HG02981 (cell line): ENCODE results near the gene GALNT2.
A peak's percentile ranks its signal among the peaks of the same experiment; 100 is the strongest.

Source experiments
- ATAC-seq: cut with Tn5 transposase; IDR thresholded peaks from one replicate; pipeline ENCODE4 v1.9.1; 2021; ENCODE audit warnings: mild to moderate bottlenecking, moderate library complexity; ENCODE audit not compliant: unreplicated experiment

The GALNT2 gene

DNA sequence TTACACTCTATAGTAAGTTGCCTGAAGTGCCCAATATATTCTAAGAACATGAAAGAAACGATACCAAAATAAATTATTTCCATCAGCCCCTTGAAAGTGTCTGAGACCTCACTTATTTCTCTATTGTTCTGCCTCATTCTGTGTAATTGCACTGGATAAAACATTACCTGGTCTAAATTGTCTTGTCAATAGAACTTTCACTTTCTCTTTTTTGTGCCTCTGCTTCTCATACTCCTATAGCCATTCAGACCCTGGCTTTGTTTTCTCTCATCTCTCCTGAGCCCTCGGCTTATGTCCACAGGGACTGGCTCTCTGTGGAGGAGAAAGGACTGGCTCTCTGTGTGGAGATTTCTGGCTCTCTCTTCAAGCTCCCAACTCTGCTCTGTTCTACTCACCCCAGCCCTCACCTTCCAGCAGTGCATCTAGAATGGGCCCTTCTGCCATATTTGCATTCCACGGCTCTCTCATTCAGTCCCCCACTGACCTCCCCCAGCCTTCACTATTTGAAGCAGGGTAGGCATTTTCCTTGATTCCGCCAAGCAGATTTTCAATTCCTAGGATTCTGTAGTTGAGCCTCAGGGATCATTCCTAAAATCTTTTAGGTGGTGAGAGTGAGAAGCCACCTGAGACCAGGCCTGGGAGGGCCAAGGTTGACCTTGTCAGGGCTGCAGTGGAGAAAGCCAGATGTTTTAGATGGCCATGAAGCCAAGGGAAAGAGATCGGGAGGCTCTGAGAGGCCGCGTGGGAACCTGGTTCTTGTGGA, 15.9 kb upstream of the GALNT2 start:
- ATAC-seq: no peak

DNA sequence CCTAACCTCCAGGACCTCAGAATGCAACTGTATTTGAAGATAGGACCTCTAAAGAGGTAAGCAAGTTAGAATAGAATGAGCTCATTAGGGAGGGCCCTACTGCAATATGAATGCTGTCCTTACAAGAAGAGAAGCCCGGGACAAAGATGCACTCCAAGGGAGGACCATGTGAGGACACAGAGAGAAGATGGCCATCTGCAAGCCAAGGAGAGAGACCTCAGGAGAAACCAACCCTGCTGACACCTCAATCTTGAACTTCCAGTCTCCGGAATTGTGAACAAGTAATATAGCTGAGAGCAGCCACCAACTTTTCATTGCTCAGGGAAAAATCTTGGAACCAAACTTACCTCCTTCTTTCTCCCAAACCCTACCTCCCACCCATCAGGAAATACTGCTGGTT, 15.0 kb upstream of the GALNT2 start:
- ATAC-seq: no peak

DNA sequence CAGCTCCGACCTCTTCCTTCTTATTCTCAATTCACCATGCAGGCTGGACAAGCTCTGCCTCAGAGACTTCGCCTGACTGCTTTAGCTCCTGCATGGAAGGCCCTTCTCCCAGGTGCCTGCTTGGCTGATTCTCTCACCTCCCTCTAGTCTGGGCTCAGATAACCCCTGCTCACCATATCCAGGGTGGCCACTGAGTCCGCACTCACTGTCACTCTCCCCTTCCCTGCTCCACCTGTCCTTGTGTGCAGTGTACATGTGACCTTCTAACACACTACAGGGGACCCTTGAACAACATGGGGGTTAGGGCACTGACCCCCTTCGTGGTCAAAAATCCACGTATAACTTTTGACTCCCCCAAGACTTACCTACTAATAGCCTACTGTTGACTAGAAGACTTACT, 14.4 kb upstream of the GALNT2 start:
- no peak for ATAC-seq

DNA sequence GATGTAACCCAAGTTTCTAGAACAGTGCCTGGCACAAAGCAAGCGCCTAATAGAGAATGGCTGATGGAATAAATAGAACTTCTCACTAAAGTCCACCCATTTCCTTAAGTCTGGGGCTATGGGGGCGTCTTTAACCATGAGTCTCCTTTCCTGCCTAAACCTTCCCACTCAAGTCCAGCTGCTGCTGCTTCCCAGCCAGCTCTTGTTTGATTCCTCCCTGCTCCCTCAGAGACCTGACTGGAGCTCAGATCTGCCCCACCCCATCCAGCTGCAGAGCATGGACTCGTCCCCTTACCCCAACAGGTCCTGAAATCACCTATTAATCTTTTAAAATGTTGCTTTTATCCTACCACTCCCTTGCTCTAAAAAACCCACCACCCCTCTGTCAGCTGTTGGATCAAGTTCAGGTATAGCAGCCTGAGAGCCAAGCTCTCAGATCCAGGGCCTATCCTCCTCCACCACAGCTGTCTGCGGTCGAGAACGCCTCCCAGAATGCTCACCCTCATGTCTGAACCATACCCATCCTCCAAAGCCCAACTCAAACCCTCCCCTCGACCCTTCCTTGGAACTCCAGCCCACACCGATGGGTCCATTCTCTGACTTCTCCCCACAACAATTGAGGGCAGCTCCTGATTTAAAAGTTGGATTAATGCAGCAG, 12.8 kb upstream of the GALNT2 start:
- no peak for ATAC-seq

DNA sequence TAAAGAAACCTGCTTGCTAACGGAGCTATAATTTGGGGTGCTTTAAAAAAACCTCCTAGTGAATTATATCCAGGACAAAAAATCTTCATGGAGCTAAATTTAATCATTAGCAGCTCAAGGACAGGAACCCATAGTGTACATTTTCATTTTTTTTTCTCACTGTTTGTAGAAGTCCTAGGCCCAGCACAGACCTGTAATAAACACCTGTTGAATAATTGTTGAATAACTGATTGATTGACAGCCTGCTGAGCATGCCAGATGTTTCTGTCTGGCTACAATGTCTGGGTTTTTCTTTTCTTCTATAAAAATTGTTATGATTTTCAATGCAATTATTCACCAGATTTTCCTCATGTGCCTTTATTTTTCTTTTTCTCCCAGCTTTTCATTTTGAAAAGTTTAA, 10.9 kb upstream of the GALNT2 start:
- no peak for ATAC-seq

DNA sequence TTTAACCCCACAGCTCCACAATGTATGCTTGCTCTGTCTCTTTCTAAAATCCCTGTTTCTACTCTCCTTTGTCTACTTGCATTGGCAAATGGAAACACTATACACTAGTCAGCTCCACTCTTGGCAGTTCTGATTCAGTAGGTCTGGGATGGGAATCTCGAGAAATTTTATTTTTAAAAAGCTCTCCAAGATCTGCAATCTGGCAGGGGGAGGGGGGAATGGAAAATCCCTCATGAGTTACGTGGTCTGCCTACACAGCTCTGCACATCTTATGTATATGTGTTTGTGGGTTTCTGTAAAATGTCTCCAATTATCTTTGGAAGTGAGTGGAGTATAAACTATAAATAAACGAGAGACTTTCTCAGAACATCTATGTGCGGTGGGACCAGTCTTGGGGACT, 9.9 kb upstream of the GALNT2 start:
- ATAC-seq: no peak

DNA sequence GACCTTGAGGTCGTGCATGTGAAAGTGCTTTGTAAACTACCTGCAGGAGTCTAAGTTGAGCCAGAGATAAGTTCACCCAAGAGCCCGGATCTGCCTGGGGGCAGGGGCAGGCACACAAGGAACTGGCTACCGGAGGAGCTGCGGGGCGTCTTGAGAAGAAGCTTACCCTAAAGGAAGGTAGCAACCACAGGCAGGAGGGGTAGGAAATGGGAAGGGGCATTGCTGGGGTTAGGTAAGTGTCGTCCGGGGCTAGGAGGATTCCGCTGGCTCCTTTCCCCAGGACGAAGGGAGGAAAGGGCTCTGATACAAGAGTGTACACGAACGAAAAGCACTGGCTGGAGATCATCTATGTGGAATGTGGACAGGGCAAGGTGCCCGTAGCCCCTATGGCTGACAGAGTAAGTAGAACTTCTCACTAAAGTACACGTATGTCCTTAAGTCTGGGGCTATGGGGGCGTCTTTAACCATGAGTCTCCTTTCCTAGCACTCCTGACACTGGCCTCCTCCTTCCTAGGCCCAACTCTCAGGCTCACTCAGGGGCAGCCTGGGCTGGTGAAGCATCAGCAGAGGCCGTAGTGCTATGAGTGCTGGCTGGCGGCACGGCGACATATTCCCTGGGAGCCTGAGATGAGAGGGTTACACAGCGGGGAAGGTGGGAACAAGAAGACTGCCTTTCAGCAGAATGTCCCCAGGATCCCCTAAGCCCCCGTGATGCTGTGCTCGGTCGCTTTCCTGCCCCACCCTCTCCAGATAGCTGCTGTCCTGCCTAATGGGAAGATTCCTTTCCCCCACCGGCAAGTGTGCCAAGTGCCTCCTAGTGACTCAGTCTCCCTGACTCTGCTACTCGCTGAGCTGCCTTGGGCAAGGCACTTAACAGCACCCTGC, 9.1 kb upstream of the GALNT2 start:
- ATAC-seq: no peak

DNA sequence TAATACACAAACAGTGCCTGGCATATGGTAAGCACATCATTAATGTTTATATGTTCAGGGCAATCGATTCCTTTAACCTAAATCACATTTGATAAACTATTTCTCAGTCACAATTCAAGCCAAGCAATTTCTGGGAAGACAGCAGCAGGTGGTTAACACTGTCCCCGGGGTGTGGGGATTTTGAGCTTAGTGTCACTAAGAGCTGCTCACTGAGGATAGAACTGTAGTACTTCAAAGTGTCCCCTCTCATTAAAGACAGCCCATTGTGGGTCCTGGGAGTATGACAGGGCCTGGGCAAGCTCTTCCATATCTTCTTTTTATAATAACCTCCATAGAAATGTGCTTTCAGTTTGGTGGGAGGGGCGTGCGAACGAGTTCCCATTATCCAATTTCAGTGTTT, 8.4 kb upstream of the GALNT2 start:
- no peak for ATAC-seq

DNA sequence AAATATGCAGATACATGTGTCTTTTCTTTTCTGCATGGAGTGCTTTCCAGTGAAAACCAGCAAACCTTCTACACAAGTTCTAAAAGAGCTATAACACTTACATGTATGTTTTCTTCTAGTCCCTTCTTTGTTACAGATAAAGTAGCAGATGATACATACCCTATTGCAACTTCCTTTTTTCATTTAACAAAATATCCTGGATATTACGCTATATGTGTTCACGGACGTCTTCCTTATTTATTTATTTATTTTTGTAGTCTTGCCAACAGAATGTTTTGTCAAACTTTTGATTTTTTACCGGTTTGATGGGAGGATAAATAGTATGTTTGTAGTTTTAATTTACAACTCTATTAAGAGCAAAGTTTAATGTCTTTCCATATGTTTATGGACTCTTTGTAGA, 5.2 kb upstream of the GALNT2 start:
- ATAC-seq: no peak

DNA sequence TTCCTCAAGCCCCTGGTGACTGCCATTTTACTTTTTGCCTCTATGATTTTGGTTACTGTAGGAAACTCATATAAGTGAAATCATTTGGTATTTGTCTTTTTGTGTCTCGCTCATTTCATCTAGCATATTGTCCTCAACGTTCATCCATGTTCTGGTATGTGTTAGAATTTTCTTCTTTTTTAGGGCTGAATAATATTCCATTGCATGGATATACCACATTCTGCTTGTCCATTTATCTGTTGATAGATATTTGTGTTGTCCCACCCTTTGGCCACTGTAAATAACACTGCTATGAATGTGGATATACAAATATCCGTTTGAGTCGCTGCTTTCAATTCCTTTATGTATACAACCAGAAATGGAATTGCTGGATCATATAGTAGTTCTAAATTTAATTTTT, 4.5 kb upstream of the GALNT2 start:
- no peak for ATAC-seq

DNA sequence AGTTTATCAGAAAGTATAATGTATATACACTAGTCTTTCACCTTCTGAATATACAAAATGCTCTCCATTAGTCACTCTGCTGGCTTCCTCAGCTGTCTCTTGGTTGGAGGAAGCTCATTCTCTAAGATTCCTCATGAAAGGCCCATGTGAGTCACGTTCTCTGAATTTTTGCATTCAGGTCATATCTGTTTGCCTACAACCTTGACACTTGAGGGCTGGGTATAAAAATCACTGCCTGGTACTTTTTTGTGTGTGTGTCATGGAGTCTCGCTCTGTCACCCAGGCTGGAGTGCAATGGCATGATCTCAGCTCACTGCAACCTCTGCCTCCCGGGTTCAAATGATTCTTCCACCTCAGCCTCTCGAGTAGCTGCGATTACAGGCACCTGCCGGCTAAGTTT, 2.8 kb upstream of the GALNT2 start:
- ATAC-seq: no peak

DNA sequence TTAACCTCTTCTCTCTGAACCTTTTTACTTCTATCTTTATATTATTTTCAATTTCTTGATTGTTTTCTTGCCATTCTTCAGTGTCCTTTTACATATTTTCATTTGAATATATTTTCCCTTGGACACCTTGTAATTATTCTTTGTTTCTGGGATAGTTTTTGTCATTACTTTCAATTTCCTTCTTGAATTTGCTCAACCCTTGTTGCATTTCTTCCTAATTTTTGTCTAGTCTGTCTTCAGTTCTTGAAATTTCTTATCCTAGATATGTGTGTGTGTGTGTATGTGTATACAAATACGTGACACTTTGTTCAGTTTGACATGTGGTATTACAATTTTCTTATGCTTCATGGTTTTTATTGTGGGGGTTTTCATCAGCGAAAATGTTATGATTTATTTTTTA, 1.9 kb upstream of the GALNT2 start:
- ATAC-seq: no peak

DNA sequence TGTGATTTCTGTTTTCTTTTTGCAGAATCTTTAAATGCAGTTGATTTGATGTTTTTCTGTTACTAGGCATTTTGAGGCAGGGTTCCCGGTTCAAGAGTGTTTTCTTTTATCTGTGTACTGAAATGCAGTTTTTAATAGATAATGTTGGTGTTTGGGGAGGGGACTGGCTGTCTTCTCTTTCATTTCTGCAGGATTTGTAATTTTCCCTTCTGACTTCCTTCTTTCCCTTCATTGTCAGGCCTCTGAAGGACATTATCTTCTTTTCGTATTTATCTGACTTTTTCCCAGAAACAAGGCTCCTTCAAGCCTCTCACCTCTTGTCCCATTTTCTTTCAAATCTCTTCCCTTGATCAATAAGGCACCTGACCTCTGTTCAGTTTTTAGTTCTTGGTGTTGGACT, 1.5 kb upstream of the GALNT2 start:
- no peak for ATAC-seq

DNA sequence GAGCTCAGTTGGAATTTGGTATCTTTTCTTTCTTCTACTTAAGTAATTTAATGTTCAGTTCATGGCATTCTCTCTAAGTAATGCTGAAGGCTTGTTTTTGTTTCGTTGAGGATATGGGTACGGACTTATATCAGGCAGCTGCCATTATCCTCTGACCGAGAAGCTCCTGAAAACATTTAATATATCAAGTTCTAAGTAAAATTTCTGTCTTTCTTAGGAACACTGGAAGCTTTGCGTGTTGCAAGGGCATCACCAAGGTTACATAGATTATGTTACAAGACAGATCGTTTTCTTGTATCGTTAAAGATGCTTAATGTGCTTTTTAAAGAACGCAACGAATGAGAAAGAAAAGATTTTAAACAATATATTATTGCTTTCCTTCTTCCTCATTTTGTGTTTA, 1.0 kb upstream of the GALNT2 start:
- ATAC-seq: no peak

DNA sequence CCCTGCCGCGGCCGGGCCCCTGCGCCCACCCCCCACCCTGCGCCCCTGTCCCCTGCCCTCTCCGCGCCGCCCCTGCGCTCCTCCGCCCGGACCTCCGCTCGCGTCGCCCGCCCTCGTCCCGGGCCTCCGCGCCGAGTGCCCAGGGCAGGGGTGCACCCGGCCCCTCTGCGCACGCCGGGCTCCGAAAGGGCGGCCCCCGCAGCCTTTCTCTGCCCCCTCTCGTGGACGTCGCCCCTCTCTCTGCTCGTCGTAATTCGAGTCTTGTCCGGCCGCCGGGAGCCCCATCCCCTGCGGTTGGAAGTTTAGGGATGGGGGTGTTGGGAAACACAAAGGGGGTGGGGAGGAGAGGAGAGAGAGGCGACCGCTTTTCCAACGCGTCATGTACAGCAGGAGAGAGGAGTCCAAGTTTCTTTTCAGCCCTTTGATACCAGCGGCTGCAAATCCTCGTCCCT, 407 bp downstream of the GALNT2 start:
- peak; percentile 14 for ATAC-seq

DNA sequence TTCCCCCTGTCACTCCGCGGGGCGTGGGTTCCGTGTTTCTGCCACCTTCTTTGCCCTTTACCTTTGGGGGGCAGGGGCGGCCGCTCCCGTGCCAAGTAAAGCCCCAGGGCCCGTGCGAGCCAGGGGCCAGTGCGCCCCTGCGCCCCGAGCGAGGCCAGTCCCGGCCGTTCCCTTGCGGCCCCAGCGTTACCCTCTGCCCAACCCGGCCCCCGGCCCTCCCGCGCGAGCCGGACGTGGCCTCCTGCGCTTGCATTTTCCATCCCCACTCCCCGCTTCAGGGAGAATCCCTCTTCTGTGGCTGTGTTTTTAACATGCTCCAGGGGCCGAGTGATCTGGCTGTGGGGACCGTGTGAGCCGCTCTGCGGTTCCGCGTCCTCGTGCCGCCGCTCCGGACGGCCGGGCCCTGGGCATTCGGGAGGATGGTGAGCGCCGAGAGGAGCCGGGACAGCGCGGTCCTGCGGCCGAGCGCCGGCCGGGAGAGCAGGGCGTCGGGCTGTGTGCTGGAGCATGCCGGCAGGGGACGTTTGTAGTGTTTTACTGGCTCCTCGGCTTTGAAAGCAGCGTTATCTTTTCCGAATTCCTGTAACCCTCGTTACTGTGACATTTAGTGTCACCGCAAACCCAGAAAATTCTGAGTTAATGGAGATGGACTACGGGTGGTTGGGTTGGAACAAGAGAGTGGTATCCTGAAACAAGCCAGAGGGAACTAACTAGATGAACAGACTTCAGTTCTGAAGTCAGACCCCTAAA, 1.0 kb downstream of the GALNT2 start:
- no peak for ATAC-seq

DNA sequence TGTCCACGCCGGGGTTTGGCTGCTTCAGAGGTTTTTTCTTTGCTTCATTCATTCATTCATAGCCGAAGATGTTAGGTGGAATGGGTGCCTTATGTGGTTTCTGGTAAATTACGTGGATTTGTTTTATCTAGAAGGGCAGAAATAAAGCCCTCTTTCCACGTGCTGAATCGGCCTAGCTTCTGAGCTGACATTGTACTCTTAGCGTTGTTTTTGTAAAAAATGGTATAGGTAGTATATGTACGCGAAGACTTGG, 1.5 kb downstream of the GALNT2 start:
- no peak for ATAC-seq

DNA sequence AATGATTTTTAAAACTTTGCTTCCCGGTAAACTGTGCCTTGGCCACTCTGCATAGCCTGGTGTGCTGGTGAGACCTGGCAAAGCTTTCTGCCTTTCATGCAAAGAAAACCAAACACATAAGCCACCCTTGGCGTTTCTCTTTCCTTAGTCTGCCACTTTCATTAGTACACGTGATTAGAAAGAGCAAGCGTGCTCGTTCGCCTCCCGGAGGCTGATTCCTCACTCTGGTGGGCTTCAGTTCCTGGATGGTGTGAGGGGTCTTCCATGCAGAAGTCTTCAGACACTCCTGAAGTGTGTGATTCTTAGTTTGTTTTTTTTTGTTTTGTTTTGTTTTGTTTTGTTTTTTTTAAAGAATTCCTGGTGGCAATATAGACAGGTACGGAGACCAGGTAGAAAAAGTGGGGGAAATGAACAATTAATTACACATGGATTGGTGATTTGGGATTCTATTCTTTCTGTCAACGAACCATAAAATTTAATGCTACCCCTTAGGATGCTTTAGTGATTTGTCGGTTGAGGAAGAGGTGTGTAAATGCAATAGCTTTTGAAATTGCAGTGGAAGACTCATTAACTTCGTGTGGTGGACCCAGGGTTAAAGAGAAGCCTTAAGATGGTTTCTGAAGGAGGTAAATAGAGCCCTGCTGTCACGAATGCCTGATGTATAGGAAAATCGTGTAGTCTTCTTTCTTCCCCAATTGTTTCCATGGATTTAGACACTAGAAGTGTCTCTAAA, 2.1 kb downstream of the GALNT2 start:
- ATAC-seq: no peak

DNA sequence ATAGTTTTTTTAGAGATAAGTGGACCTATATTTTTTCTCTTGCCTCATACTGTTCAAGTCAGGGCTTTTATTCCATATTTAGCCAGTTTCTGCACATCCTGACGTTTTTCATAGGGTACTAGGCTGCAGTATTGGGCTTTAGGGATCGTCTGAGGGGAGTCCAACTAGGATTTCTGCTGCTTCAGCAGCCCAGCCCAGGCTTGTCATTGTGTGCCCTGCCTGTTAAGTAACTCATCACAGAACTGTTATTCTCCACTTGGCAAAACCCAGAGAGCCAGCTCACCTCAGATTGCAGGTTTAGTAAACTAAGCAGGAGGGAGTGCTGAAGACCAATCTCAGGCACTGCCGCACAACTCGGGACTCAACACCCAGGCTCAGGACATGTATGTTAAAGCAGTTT, 2.8 kb downstream of the GALNT2 start:
- no peak for ATAC-seq

DNA sequence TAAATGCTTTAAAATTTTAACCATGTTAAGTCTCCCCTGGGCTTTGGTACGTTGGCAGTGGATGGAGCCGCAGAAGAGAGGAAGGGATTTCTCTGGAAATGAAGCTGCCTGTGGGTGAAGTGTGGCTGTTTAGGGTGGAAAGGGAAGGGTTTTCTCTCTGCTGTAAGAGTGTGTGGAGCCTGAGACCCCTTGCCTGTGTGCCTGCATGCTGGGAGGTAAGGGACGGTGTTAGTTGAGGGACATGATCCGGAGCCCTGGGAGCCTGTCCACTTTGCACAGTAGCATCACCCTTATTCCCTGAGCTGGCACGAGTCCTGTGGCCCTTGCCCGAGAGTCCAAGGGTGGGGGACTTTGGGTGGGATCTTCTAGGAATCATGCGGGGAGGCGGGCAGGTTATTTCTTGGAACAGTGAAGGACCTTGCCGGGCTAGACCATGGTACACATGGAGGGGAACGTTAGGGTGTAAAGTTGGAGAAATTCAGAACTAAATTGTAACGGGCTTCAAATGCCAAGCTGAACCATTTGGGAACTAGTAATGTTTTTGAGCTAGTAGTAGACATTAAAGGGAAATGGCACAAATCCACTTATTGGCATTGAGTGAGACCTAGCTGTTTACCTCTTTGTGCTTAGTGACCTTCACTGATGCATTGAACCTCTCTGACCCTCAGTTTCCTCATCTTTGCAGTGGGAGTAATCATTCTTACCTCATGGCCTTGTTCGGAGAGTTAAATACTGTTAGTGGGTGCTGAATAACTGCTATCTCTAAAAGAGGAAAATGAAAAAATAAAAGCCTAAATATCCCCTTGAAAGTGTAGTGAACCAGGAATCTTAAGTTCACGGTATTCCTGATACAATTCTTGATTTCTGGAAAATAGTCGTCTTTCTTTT, 3.5 kb downstream of the GALNT2 start:
- ATAC-seq: no peak
